Sigmoid colon (tissue), 7 donors: Measurements from ENCODE around the gene EVI5L. TPM values are rescaled to one million over a fixed set of nuclear protein-coding genes. Genes with fewer than 3 reads are reported as not detected.

Experiments
- DNase-seq: peaks from one replicate; pipeline ENCODE4 v3.0.0-alpha.2; 2019
- H3K27ac ChIP-seq, 4 donors: fragments of 200-600 bp; sonication (generic); one replicate each; pipeline ENCODE4 v1.5.1; 2016 to 2019; ENCODE audit warnings: mild to moderate bottlenecking in 1 of 4
- H3K27me3 ChIP-seq, 3 donors: fragments of 200-600 bp; sonication (generic); one replicate each; pipeline ENCODE4 v1.5.1; 2019; ENCODE audit warnings: mild to moderate bottlenecking in 1 of 3
- H3K36me3 ChIP-seq, 4 donors: fragments of 200-600 bp; sonication (generic); one replicate each; pipeline ENCODE4 v1.5.1; 2016 to 2019
- H3K4me1 ChIP-seq, 4 donors: fragments of 200-600 bp; sonication (generic); one replicate each; pipeline ENCODE4 v1.5.1; 2017 to 2019
- H3K4me3 ChIP-seq, 4 donors: fragments of 200-600 bp; sonication (generic); one replicate each; pipeline ENCODE4 v1.5.1; 2017 to 2019; ENCODE audit warnings: mild to moderate bottlenecking in 2 of 4, moderate library complexity in 1 of 4
- H3K9me3 ChIP-seq, 4 donors: fragments of 200-600 bp in 3 of 4; sonication (generic) in 3 of 4; one replicate each; pipeline versions ENCODE4 v1.5.1 to v1.6.1; 2013 to 2019
- EP300 ChIP-seq, 4 donors: sonication (generic); formaldehyde crosslinking; IDR thresholded peaks; one replicate each; pipeline ENCODE4 v1.6.1; 2017; ENCODE audit warnings: antibody characterized with exemption in 4 of 4
- POLR2A ChIP-seq, 2 donors: fragments of 450-650 bp; IDR thresholded peaks; one replicate each; pipeline ENCODE4 v1.6.1; 2016; ENCODE audit warnings: antibody characterized with exemption in 2 of 2, mild to moderate bottlenecking in 2 of 2, moderate library complexity in 2 of 2
- POLR2AphosphoS5 ChIP-seq, 4 donors: sonication (generic); formaldehyde crosslinking; IDR thresholded peaks; one replicate each; pipeline ENCODE4 v1.6.1; 2017; ENCODE audit warnings: antibody characterized with exemption in 4 of 4
- WGBS, 2 donors: extraction: QIAGEN DNeasy Blood & Tissue Kit; methylation state at CpG; one replicate each; pipeline ENCODE4 v1.1.7; 2013; 5-methylcytosine and 5-hydroxymethylcytosine counted together
- intact Hi-C: fragments of 100-400 bp; cut with DNase I; formaldehyde crosslinking; loops from one replicate; pipeline ENCODE4 v1.15.1; 2023
- polyA plus RNA-seq, 3 donors: library from polyadenylated mRNA; stranded (reverse); fragments of 200-250 nt; gene quantifications; one replicate each; pipeline ENCODE4 v1.2.3, GENCODE V29; 2013
- total RNA-seq, 4 donors: library from RNA; depleted of rRNA; stranded (reverse); fragments of >200 nt; gene quantifications; one replicate each; pipeline ENCODE4 v1.1.0, GENCODE V29; 2016
- TF ChIP-seq, protein P1 (sequence below), 4 experiments: fragments of 450-650 bp in 3 of 4; fragments of 200-600 bp in 1 of 4; IDR thresholded peaks; one replicate each; pipeline ENCODE4 v1.5.1; 2016 to 2019; ENCODE audit warnings: antibody characterized with exemption in 4 of 4, mild to moderate bottlenecking in 3 of 4, moderate library complexity in 2 of 4
- donor health status: healthy with polysubstance abuse.
- donor health status: Bipolar disorder and iron deficiency.
- donor health status: healthy.

The EVI5L gene
- total and polyA plus RNA-seq, 7 donors, result 5.3 to 18.6 (median 10.3) TPM

GRCh38 chr19:7787602-7788177 lies 42.3 kb upstream of the EVI5L start:
- DNase-seq, result no peak
- H3K4me1 ChIP-seq, result peaks cover 0 to 10% (median 4%) of the 10 kb centered on the region in 4 donors
- TF ChIP-seq POLR2AphosphoS5 (IDR thresholded peaks at IDR 0.05) (no peak), POLR2A (IDR thresholded peaks at IDR 0.05) (no peak), EP300 (IDR thresholded peaks at IDR 0.05) (no peak)
- TF ChIP-seq, protein P1, sequence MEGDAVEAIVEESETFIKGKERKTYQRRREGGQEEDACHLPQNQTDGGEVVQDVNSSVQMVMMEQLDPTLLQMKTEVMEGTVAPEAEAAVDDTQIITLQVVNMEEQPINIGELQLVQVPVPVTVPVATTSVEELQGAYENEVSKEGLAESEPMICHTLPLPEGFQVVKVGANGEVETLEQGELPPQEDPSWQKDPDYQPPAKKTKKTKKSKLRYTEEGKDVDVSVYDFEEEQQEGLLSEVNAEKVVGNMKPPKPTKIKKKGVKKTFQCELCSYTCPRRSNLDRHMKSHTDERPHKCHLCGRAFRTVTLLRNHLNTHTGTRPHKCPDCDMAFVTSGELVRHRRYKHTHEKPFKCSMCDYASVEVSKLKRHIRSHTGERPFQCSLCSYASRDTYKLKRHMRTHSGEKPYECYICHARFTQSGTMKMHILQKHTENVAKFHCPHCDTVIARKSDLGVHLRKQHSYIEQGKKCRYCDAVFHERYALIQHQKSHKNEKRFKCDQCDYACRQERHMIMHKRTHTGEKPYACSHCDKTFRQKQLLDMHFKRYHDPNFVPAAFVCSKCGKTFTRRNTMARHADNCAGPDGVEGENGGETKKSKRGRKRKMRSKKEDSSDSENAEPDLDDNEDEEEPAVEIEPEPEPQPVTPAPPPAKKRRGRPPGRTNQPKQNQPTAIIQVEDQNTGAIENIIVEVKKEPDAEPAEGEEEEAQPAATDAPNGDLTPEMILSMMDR (IDR thresholded peaks at IDR 0.05), result no peak
- H3K36me3 ChIP-seq, result no peaks in the 10 kb centered on the region
- peaks cover 23 to 77% (median 44%) of the 10 kb centered on the region in 3 donors for H3K27me3 ChIP-seq
- WGBS, 2 donors, result 18 to 20% methylated on average over 22 of the region's 22 CpGs
- peak overlapping the region in 2 of 4 donors; percentile 9 to 18 for H3K4me3 ChIP-seq
- no peaks in the 10 kb centered on the region for H3K9me3 ChIP-seq
- no peak overlapping the region for H3K27ac ChIP-seq
- intact Hi-C loops, result no loop called here

DNA sequence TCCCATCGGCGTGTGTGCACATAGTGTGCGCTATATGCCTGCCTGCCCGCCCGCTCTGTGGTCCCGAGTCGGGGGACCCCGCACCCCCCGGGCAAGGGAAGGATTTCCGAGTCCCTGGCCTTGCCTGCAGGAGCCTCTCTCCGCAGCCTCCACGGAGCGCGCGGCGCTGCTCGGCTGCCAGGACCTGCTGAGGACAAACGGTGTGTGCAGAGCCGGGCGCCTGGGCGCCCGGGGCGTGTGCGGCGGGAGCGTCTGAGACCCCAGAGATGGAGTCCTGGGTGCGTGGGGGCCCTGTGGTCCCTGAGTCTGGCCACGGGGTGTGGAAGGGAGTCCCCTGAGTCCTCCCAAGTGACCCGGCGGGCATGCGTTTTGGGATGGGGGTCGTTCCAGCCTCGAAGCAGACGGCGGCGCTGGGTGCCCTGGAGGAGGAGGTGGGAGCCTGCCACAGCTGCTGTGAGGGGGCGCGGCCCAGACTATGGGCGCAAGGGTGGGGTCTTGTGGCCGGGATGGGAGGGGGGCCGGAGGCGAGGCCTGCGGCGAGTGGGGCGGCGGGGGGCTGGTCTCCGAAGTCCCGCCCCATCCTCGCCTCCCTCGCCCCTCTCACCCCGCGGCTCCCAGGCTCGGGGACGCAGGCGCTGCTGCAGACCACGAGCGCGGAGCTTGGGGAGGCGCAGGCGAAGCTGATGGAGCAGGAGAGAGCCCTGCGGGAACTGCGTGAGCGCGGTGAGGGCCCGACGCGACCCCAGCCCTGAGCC lies 41.7 kb upstream of the EVI5L start:
- Histone ChIP-seq H3K27ac (no peak overlapping the region), H3K27me3 (peaks cover 23 to 71% (median 44%) of the 10 kb centered on the region in 3 donors), H3K9me3 (no peaks in the 10 kb centered on the region), H3K4me3 (peak overlapping the region in 2 of 4 donors; percentile 9 to 18), H3K36me3 (no peaks in the 10 kb centered on the region), H3K4me1 (peaks cover 0 to 10% (median 4%) of the 10 kb centered on the region in 4 donors)
- TF ChIP-seq POLR2A (IDR thresholded peaks at IDR 0.05), result no peak
- no peak for TF ChIP-seq POLR2AphosphoS5 (IDR thresholded peaks at IDR 0.05)
- no peak for TF ChIP-seq EP300 (IDR thresholded peaks at IDR 0.05)
- TF ChIP-seq, protein P1 (IDR thresholded peaks at IDR 0.05), result no peak
- intact Hi-C loops, result no loop called here
- DNase-seq, result no peak
- 4 to 10% methylated on average over 67 of the region's 67 CpGs for WGBS, 2 donors

DNA sequence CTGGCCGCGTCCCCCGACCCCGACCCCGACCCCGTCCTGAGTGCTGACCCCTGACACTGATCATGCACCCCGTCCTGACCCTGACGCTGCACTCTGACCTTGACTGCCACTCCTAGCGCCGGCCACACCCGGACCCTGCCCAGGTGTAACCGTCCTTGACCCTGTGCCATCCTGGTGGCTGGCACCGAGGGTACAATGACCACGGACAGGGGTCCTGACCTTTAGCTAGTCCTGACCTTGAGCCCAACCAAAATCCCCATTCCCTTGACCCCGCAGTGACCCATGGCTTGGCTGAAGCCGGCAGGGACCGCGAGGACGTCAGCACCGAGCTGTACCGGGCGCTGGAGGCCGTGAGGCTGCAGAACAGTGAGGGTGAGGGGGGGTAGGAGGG lies 41.1 kb upstream of the EVI5L start:
- no peak for DNase-seq
- Histone ChIP-seq H3K27me3 (peaks cover 23 to 65% (median 42%) of the 10 kb centered on the region in 3 donors), H3K27ac (no peak overlapping the region), H3K9me3 (no peaks in the 10 kb centered on the region), H3K36me3 (no peaks in the 10 kb centered on the region), H3K4me3 (no peak overlapping the region), H3K4me1 (peaks cover 0 to 10% (median 4%) of the 10 kb centered on the region in 4 donors)
- intact Hi-C loops, result no loop called here
- 2 to 4% methylated on average over 23 of the region's 23 CpGs for WGBS, 2 donors
- TF ChIP-seq POLR2AphosphoS5 (IDR thresholded peaks at IDR 0.05) (no peak), POLR2A (IDR thresholded peaks at IDR 0.05) (no peak), EP300 (IDR thresholded peaks at IDR 0.05) (no peak)
- TF ChIP-seq, protein P1 (IDR thresholded peaks at IDR 0.05), result no peak

GRCh38 chr19:7789447-7789846 lies 40.6 kb upstream of the EVI5L start:
- Histone ChIP-seq H3K4me1 (peaks cover 0 to 10% (median 4%) of the 10 kb centered on the region in 4 donors), H3K9me3 (no peaks in the 10 kb centered on the region), H3K4me3 (no peak overlapping the region), H3K27me3 (peaks cover 23 to 61% (median 39%) of the 10 kb centered on the region in 3 donors), H3K36me3 (no peaks in the 10 kb centered on the region), H3K27ac (no peak overlapping the region)
- TF ChIP-seq EP300 (IDR thresholded peaks at IDR 0.05), result no peak
- TF ChIP-seq POLR2AphosphoS5 (IDR thresholded peaks at IDR 0.05), result no peak
- TF ChIP-seq, protein P1 (IDR thresholded peaks at IDR 0.05), result no peak
- no peak for TF ChIP-seq POLR2A (IDR thresholded peaks at IDR 0.05)
- intact Hi-C loops, result no loop called here
- 4 to 6% methylated on average over 31 of the region's 31 CpGs for WGBS, 2 donors
- no peak for DNase-seq
